Stomach (tissue), 4 donors: ENCODE results near the gene DCAF8L1.

Source experiments
- POLR2A ChIP-seq, 4 donors: fragments of 450-650 bp; IDR thresholded peaks; one replicate each; pipeline ENCODE4 v1.6.1; 2016; ENCODE audit warnings: antibody characterized with exemption in 4 of 4, control low read depth in 2 of 4, mild to moderate bottlenecking in 1 of 4, moderate library complexity in 1 of 4
- POLR2AphosphoS5 ChIP-seq, 3 donors: sonication (generic); formaldehyde crosslinking; IDR thresholded peaks; one replicate each; pipeline ENCODE4 v1.6.1; 2016; ENCODE audit warnings: antibody characterized with exemption in 3 of 3
- TF ChIP-seq, protein P1 (sequence below), 7 experiments: fragments of 450-650 bp in 4 of 7; fragments of 200-600 bp in 3 of 7; sonication (generic) in 3 of 7; IDR thresholded peaks; one replicate each; pipeline ENCODE4 v1.5.1; 2016 to 2019; ENCODE audit warnings: antibody characterized with exemption in 7 of 7, control low read depth in 2 of 7, mild to moderate bottlenecking in 1 of 7

GRCh38 chrX:27995611-27996010 is 14.4 kb upstream of the DCAF8L1 start:
- TF ChIP-seq, protein P1, sequence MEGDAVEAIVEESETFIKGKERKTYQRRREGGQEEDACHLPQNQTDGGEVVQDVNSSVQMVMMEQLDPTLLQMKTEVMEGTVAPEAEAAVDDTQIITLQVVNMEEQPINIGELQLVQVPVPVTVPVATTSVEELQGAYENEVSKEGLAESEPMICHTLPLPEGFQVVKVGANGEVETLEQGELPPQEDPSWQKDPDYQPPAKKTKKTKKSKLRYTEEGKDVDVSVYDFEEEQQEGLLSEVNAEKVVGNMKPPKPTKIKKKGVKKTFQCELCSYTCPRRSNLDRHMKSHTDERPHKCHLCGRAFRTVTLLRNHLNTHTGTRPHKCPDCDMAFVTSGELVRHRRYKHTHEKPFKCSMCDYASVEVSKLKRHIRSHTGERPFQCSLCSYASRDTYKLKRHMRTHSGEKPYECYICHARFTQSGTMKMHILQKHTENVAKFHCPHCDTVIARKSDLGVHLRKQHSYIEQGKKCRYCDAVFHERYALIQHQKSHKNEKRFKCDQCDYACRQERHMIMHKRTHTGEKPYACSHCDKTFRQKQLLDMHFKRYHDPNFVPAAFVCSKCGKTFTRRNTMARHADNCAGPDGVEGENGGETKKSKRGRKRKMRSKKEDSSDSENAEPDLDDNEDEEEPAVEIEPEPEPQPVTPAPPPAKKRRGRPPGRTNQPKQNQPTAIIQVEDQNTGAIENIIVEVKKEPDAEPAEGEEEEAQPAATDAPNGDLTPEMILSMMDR (IDR thresholded peaks at IDR 0.05) = no peak
- no peak for TF ChIP-seq POLR2AphosphoS5 (IDR thresholded peaks at IDR 0.05)
- TF ChIP-seq POLR2A (IDR thresholded peaks at IDR 0.05) = no peak
